K562 (cell line): ENCODE results near the gene SLC24A3. TPM values are rescaled to one million over a fixed set of nuclear protein-coding genes. Genes with fewer than 3 reads are reported as not detected.

ENCODE experiments used
- ATAC-seq: fragments of 200-7000 bp; cut with Tn5 transposase; 3 replicates; pipeline ENCODE4 v1.9.1; 2020; ENCODE audit warnings: moderate library complexity
- BruUV-seq: library from RNA; stranded (reverse); fragments of 400-500 nt; replicated peaks from 2 replicates; lab custom pipeline; 2021; lab: Mats Ljungman, UMichigan
- CTCF ChIA-PET: fragments of 300-600 bp; formaldehyde crosslinking; extraction: SDS; loops from one replicate; lab custom pipeline; 2021; ENCODE audit warnings: low intra/inter-chr PET ratio; lab: Yijun Ruan, JAX
- POLR2A ChIA-PET: fragments of 300-600, 350-650 bp; sonication (Branson Sonifier 250); formaldehyde crosslinking; extraction: SDS; loops from one replicate; lab custom pipeline; 2021; ENCODE audit warnings: antibody characterized with exemption, inconsistent platforms; lab: Yijun Ruan, JAX
- DNase-seq, 4 experiments: peaks; one replicate each; pipeline versions ENCODE4 v3.0.0 to v3.0.0-alpha.2; 2011 to 2018; ENCODE audit warnings: low spot score in 3 of 4, mixed read lengths in 3 of 4; ENCODE audit errors: extremely low read depth in 1 of 4
- FAIRE-seq: peaks from 2 replicates; lab custom pipeline; 2011; peaks lifted over from hg19 to GRCh38; lab: Jason Lieb, UNC
- H2AFZ ChIP-seq: 2 replicates; pipeline ENCODE4 v1.6.0; 2011; ENCODE audit warnings: low read depth, low read length, control low read depth, inconsistent platforms
- H3K27ac ChIP-seq: fragments of 200-600 bp; 3 replicates; pipeline ENCODE4 v1.8.0; 2011; ENCODE audit warnings: low read depth, mild to moderate bottlenecking, control low read depth, inconsistent platforms, low read length, moderate library complexity, mixed read lengths; ENCODE audit errors: extremely low read depth
- H3K27me3 ChIP-seq, 2 experiments: fragments of 300-600 bp in 1 of 2; 2 replicates in 1 of 2; 3 replicates in 1 of 2; pipeline versions ENCODE4 v1.6.0 to v1.8.0; 2011; ENCODE audit warnings: inconsistent platforms in 2 of 2, low read length in 2 of 2, mild to moderate bottlenecking in 1 of 2, mixed read lengths in 1 of 2, moderate library complexity in 1 of 2; ENCODE audit not compliant: control insufficient read depth in 2 of 2, insufficient read depth in 2 of 2
- H3K36me3 ChIP-seq: fragments of 300-600 bp; 3 replicates; pipeline ENCODE4 v1.8.0; 2011; ENCODE audit warnings: mild to moderate bottlenecking, low read length, inconsistent platforms; ENCODE audit not compliant: control insufficient read depth, insufficient read depth
- H3K4me1 ChIP-seq, 2 experiments: fragments of 200-600 bp in 1 of 2; replicated peaks in 1 of 2; 2 replicates in 1 of 2; 3 replicates in 1 of 2; pipeline versions ENCODE4 v1.5.1 to v1.8.0; 2011; ENCODE audit warnings: inconsistent platforms in 2 of 2, low read length in 2 of 2, mild to moderate bottlenecking in 1 of 2, mixed read lengths in 1 of 2, moderate library complexity in 1 of 2; ENCODE audit not compliant: control insufficient read depth in 2 of 2, insufficient read depth in 2 of 2
- H3K4me2 ChIP-seq: 2 replicates; pipeline ENCODE4 v1.6.1; 2011; ENCODE audit warnings: low read length, control low read depth, inconsistent platforms, mixed read lengths; ENCODE audit not compliant: insufficient read depth
- H3K4me3 ChIP-seq: fragments of 200-600 bp; sonication (generic), shearing (Covaris generic); 2 replicates; pipeline ENCODE4 v1.5.1; 2016; ENCODE audit warnings: control low read depth, inconsistent platforms
- H3K79me2 ChIP-seq: fragments of 200-600 bp; 3 replicates; pipeline ENCODE4 v1.8.0; 2011; ENCODE audit warnings: low read length, inconsistent platforms; ENCODE audit not compliant: control insufficient read depth, insufficient read depth
- H3K9ac ChIP-seq, 2 experiments: 2 replicates each; pipeline versions ENCODE4 v1.6.0 to v1.6.1; 2011; ENCODE audit warnings: low read depth in 2 of 2, low read length in 2 of 2, control low read depth in 1 of 2, inconsistent platforms in 1 of 2, mild to moderate bottlenecking in 1 of 2, mixed read lengths in 1 of 2; ENCODE audit not compliant: insufficient read depth in 1 of 2
- H3K9me1 ChIP-seq: one replicate; pipeline ENCODE4 v1.6.0; 2011; ENCODE audit warnings: inconsistent platforms, mild to moderate bottlenecking, low read length, moderate library complexity; ENCODE audit not compliant: control insufficient read depth, insufficient read depth
- H3K9me3 ChIP-seq: replicated peaks from 2 replicates; pipeline ENCODE4 v1.5.1; 2011; ENCODE audit warnings: low read depth, low read length, inconsistent platforms; ENCODE audit not compliant: control insufficient read depth, insufficient read depth
- H4K20me1 ChIP-seq: replicated peaks from 2 replicates; pipeline ENCODE4 v1.6.1; 2011; ENCODE audit warnings: low read length, inconsistent platforms, mixed read lengths; ENCODE audit not compliant: control insufficient read depth, insufficient read depth
- CEBPB ChIP-seq: fragments of 450-650 bp; IDR thresholded peaks from 2 replicates; pipeline ENCODE4 v1.6.1; 2016; ENCODE audit warnings: missing genetic modification characterization, missing compliant biosample characterization
- CREB5 ChIP-seq: fragments of 250-450 bp; sonication (Bioruptor Pico); IDR thresholded peaks from 2 replicates; pipeline ENCODE4 v1.5.0; 2020; ENCODE audit warnings: mild to moderate bottlenecking
- ELF1 ChIP-seq: fragments of 200-800 bp; sonication (Bioruptor generic); IDR thresholded peaks from 2 replicates; pipeline ENCODE4 v1.6.1; 2016; ENCODE audit warnings: missing genetic modification characterization, missing compliant biosample characterization
- JUN ChIP-seq, 2 experiments: sonication (generic) in 1 of 2; formaldehyde crosslinking in 1 of 2; IDR thresholded peaks; 2 replicates each; pipeline versions ENCODE4 v1.6.1 to v1.8.0; 2012 to 2022; ENCODE audit warnings: borderline replicate concordance in 2 of 2, mild to moderate bottlenecking in 2 of 2, improper control_type of control experiment in 1 of 2, low read depth in 1 of 2, low read length in 1 of 2, missing genetic modification reagents in 1 of 2
- NFYB ChIP-seq: IDR thresholded peaks from 2 replicates; pipeline ENCODE4 v1.6.1; 2011; ENCODE audit warnings: mild to moderate bottlenecking, moderate library complexity; ENCODE audit not compliant: insufficient read length; ENCODE audit errors: extremely low read depth
- PCBP2 ChIP-seq: fragments of 200-400 bp; formaldehyde crosslinking; IDR thresholded peaks from 2 replicates; pipeline ENCODE4 v1.6.1; 2018; ENCODE audit warnings: low read length, low read depth, mild to moderate bottlenecking, moderate library complexity; ENCODE audit not compliant: poor library complexity, severe bottlenecking
- PML ChIP-seq: IDR thresholded peaks from 2 replicates; pipeline ENCODE4 v1.6.1; 2012; ENCODE audit warnings: low read length, inconsistent platforms
- WGBS: fragments of 100-300 bp; shearing (Covaris generic); methylation state at CpG from one replicate; pipeline ENCODE4 v1.1.6; 2016; ENCODE audit warnings: low coverage, mixed read lengths; ENCODE audit not compliant: insufficient coverage; ENCODE audit errors: missing lambda C conversion rate; 5-methylcytosine and 5-hydroxymethylcytosine counted together
- in situ Hi-C: fragments of 300-500 bp; cut with MboI; formaldehyde crosslinking; loops from 4 replicates; pipeline ENCODE4 v1.15.0; 2018; ENCODE audit warnings: inconsistent platforms, mixed read lengths
- intact Hi-C: fragments of 100-400 bp; cut with micrococcal nuclease; formaldehyde crosslinking; loops from 2 replicates; pipeline ENCODE4 v1.14.2; 2022
- polyA plus RNA-seq, 8 experiments: library from polyadenylated mRNA; depleted of rRNA in 4 of 8; stranded (reverse) in 5 of 8; unstranded in 3 of 8; fragments of >200 nt; fragmentation: Nextera tagmentation in 2 of 8; fragmentation: Illumina TruSeq in 1 of 8; extraction: Ambion mirVana in 2 of 8; extraction: Trizol in 1 of 8; gene quantifications; 2 replicates each; pipeline versions ENCODE4 v1.2.1 to v1.2.3, GENCODE V29; 2011 to 2014; ENCODE audit warnings: inconsistent platforms in 1 of 8, missing spikeins in 1 of 8
- total RNA-seq, 7 experiments: library from RNA; depleted of rRNA in 6 of 7; stranded (reverse); fragments of >200 nt in 6 of 7; fragmentation: Illumina TruSeq in 2 of 7; extraction: Trizol in 2 of 7; gene quantifications; 2 replicates each; pipeline versions ENCODE4 v1.2.1 to v1.2.3, GENCODE V29; 2011 to 2021; ENCODE audit warnings: low replicate concordance in 1 of 7

The SLC24A3 gene
- total and polyA plus RNA-seq, 9 of the 15 experiments (the other 6 are each of a cell fraction or from before 2014, with no cell fraction given): not detected

GRCh38 chr20:19375801-19376200 is 163.4 kb downstream of the SLC24A3 start:
- Histone ChIP-seq H3K9me3 (no peaks in the 10 kb centered on the region), H3K27me3 (no peaks in the 10 kb centered on the region), H3K4me3 (no peak overlapping the region), H3K27ac (no peak overlapping the region), H3K9ac (no peak overlapping the region), H3K9me1 (no peaks in the 10 kb centered on the region), H3K4me1 (no peaks in the 10 kb centered on the region), H3K4me2 (no peak overlapping the region), H2AFZ (no peak overlapping the region), H3K36me3 (no peaks in the 10 kb centered on the region), H3K79me2 (no peaks in the 10 kb centered on the region), H4K20me1 (no peaks in the 10 kb centered on the region)
- FAIRE-seq (no peak), ATAC-seq (no peak), DNase-seq (no peak)
- intact Hi-C loops: no loop called here
- no TSS peak for BruUV-seq
- CTCF ChIA-PET: no interaction called here
- 0% methylated on average over 2 of the region's 2 CpGs for WGBS
- POLR2A ChIA-PET: no interaction called here
- TF ChIP-seq JUN (IDR thresholded peaks at IDR 0.05; ENCODE audit: borderline replicate concordance, low read depth, low read length) (no peak), JUN (CRISPR knock-in tag; IDR thresholded peaks at IDR 0.05; ENCODE audit: borderline replicate concordance) (no peak)
- in situ Hi-C loops: no loop called here

- Histone ChIP-seq H3K4me3 (no peak overlapping the region), H3K79me2 (no peaks in the 10 kb centered on the region), H2AFZ (no peak overlapping the region), H3K36me3 (no peaks in the 10 kb centered on the region), H3K4me2 (no peak overlapping the region), H3K4me1 (no peaks in the 10 kb centered on the region), H3K9me3 (no peaks in the 10 kb centered on the region), H3K9ac (no peak overlapping the region), H4K20me1 (no peaks in the 10 kb centered on the region), H3K9me1 (no peaks in the 10 kb centered on the region), H3K27ac (no peak overlapping the region), H3K27me3 (no peaks in the 10 kb centered on the region)
- 1% methylated on average over 16 of the region's 17 CpGs for WGBS
- no peak for DNase-seq
- intact Hi-C loops: no loop called here
- no peak for FAIRE-seq
- in situ Hi-C loops: no loop called here
- ChIA-PET CTCF (no interaction called here), POLR2A (interaction anchor here (0.6 kb wide), 1 partner anchor 36 kb away, joined by 4 read pairs; no protein-coding TSS in a partner anchor)
- BruUV-seq: no TSS peak
- no peak for ATAC-seq
- TF ChIP-seq ELF1 (tag) (no peak), PML (no peak), CEBPB (tag) (no peak), NFYB (no peak), CREB5 (CRISPR knock-in tag) (no peak), PCBP2 (no peak)
Measured at GRCh38 chr20:19376451-19377229, 164.2 kb downstream of the SLC24A3 start.
